SK-N-SH treated with all-trans-retinoic acid at 6 μM for 48 hours (cell line): ENCODE measurements around the gene CENPL.
"Not testable (repeated sequence)": the region's sequence is repeated elsewhere in the genome, so short reads cannot be mapped to it uniquely, and the experiment has no call there.

Experiments used
- ATAC-seq: fragments of 200-7000 bp; cut with Tn5 transposase; 3 replicates; pipeline ENCODE4 v1.9.1; 2020; ENCODE audit warnings: mild to moderate bottlenecking, moderate library complexity
- ARNTL ChIP-seq: fragments of 450-650 bp; formaldehyde crosslinking; IDR thresholded peaks from 2 replicates; pipeline ENCODE4 v1.5.0; 2020; ENCODE audit warnings: low read depth, mild to moderate bottlenecking, moderate library complexity, borderline replicate concordance
- BACH2 ChIP-seq: fragments of 250-450 bp; sonication (Bioruptor Pico); IDR thresholded peaks from 2 replicates; pipeline ENCODE4 v1.9.0; 2021; ENCODE audit warnings: mild to moderate bottlenecking, borderline replicate concordance
- CREB5 ChIP-seq: fragments of 250-450 bp; sonication (Bioruptor Pico); IDR thresholded peaks from 2 replicates; pipeline ENCODE4 v1.5.1; 2020; ENCODE audit warnings: low read depth, mild to moderate bottlenecking, moderate library complexity
- CSDC2 ChIP-seq: fragments of 250-450 bp; sonication (Bioruptor Pico); IDR thresholded peaks from 2 replicates; pipeline ENCODE4 v1.5.0; 2020; ENCODE audit warnings: mild to moderate bottlenecking, moderate library complexity
- CSRNP3 ChIP-seq: fragments of 250-450 bp; sonication (Bioruptor Pico); IDR thresholded peaks from 2 replicates; pipeline ENCODE4 v1.5.1; 2021; ENCODE audit warnings: mild to moderate bottlenecking, moderate library complexity
- ESRRG ChIP-seq: fragments of 250-450 bp; sonication (Bioruptor Pico); IDR thresholded peaks from 2 replicates; pipeline ENCODE4 v1.6.1; 2021; ENCODE audit warnings: mild to moderate bottlenecking
- GLIS3 ChIP-seq: fragments of 250-450 bp; sonication (Bioruptor Pico); IDR thresholded peaks from 2 replicates; pipeline ENCODE4 v1.5.0; 2020; ENCODE audit warnings: mild to moderate bottlenecking, moderate library complexity
- ISL1 ChIP-seq: fragments of 250-450 bp; sonication (Bioruptor Pico); IDR thresholded peaks from 2 replicates; pipeline ENCODE4 v2.1.2; 2022; ENCODE audit warnings: mild to moderate bottlenecking, moderate library complexity
- OSR1 ChIP-seq: fragments of 250-450 bp; sonication (Bioruptor Pico); IDR thresholded peaks from 2 replicates; pipeline ENCODE4 v1.8.0; 2022; ENCODE audit warnings: moderate library complexity, mild to moderate bottlenecking, inconsistent platforms
- PATZ1 ChIP-seq: fragments of 250-450 bp; sonication (Bioruptor Pico); IDR thresholded peaks from 2 replicates; pipeline ENCODE4 v1.8.0; 2020; ENCODE audit warnings: mild to moderate bottlenecking, moderate library complexity, borderline replicate concordance
- POU6F1 ChIP-seq: fragments of 250-450 bp; sonication (Bioruptor Pico); IDR thresholded peaks from 2 replicates; pipeline ENCODE4 v1.8.0; 2021; ENCODE audit warnings: low read depth, mild to moderate bottlenecking, moderate library complexity, borderline replicate concordance
- SNAI2 ChIP-seq: fragments of 250-450 bp; sonication (Bioruptor Pico); IDR thresholded peaks from 2 replicates; pipeline ENCODE4 v1.5.0; 2020; ENCODE audit warnings: mild to moderate bottlenecking, moderate library complexity
- TCF4 ChIP-seq: fragments of 250-450 bp; sonication (Bioruptor Pico); IDR thresholded peaks from 2 replicates; pipeline ENCODE4 v1.8.0; 2021; ENCODE audit warnings: mild to moderate bottlenecking, moderate library complexity, borderline replicate concordance
- TOX ChIP-seq: fragments of 250-450 bp; sonication (Bioruptor Pico); IDR thresholded peaks from 2 replicates; pipeline ENCODE4 v1.8.0; 2021; ENCODE audit warnings: mild to moderate bottlenecking, moderate library complexity, borderline replicate concordance
- ZC3H10 ChIP-seq: fragments of 250-450 bp; sonication (Bioruptor Pico); IDR thresholded peaks from 2 replicates; pipeline ENCODE4 v1.5.1; 2021; ENCODE audit warnings: mild to moderate bottlenecking, moderate library complexity
- ZFP3 ChIP-seq: fragments of 250-450 bp; sonication (Bioruptor Pico); IDR thresholded peaks from 2 replicates; pipeline ENCODE4 v1.5.0; 2020; ENCODE audit warnings: mild to moderate bottlenecking, moderate library complexity
- ZFP30 ChIP-seq: fragments of 450-650 bp; formaldehyde crosslinking; IDR thresholded peaks from 2 replicates; pipeline ENCODE4 v1.5.0; 2022; ENCODE audit warnings: mild to moderate bottlenecking, moderate library complexity
- ZNF565 ChIP-seq: fragments of 450-650 bp; formaldehyde crosslinking; conservative IDR thresholded peaks from 2 replicates; pipeline ENCODE4 v1.5.0; 2020; ENCODE audit warnings: low read depth, mild to moderate bottlenecking, moderate library complexity
- ZNF70 ChIP-seq: fragments of 450-650 bp; formaldehyde crosslinking; IDR thresholded peaks from 2 replicates; pipeline ENCODE4 v1.5.0; 2020; ENCODE audit warnings: mild to moderate bottlenecking, moderate library complexity
- ZNF8 ChIP-seq: fragments of 450-650 bp; formaldehyde crosslinking; IDR thresholded peaks from 2 replicates; pipeline ENCODE4 v1.5.0; 2020; ENCODE audit warnings: mild to moderate bottlenecking, moderate library complexity

CENPL gene

GRCh38 chr1:173821680-173822079, 3.0 kb downstream of the CENPL start (continued):
- no peak for TF ChIP-seq ESRRG (CRISPR knock-in tag)
- TF ChIP-seq, all 23 proteins: peak for 0

- no peak for ATAC-seq
- TF ChIP-seq CSRNP3 (no peak), TCF4 (CRISPR knock-in tag) (no peak), PATZ1 (CRISPR knock-in tag) (no peak), POU6F1 (CRISPR knock-in tag) (no peak), GLIS3 (CRISPR knock-in tag) (no peak), ARNTL (CRISPR knock-in tag) (no peak), OSR1 (CRISPR knock-in tag) (no peak), ZNF565 (no peak), ESRRG (CRISPR knock-in tag) (no peak), ISL1 (CRISPR knock-in tag) (no peak), BACH2 (CRISPR knock-in tag) (no peak), CSDC2 (CRISPR knock-in tag) (no peak), ZFP30 (CRISPR knock-in tag) (no peak), ZNF70 (CRISPR knock-in tag) (no peak)
Measured at GRCh38 chr1:173818459-173818858, 6.2 kb downstream of the CENPL start.

- ATAC-seq = not testable (repeated sequence)
Measured at GRCh38 chr1:173813654-173814053, 11.0 kb downstream of the CENPL start.

GRCh38 chr1:173802961-173803360, 21.7 kb downstream of the CENPL start:
- no peak for TF ChIP-seq POU6F1 (CRISPR knock-in tag)
- no peak for TF ChIP-seq BACH2 (CRISPR knock-in tag)
- no peak for TF ChIP-seq OSR1 (CRISPR knock-in tag)
- no peak for TF ChIP-seq TOX (CRISPR knock-in tag)
- no peak for TF ChIP-seq TCF4 (CRISPR knock-in tag)
- TF ChIP-seq ZC3H10 (CRISPR knock-in tag) = no peak
- no peak for TF ChIP-seq ZFP3 (CRISPR knock-in tag)
- no peak for TF ChIP-seq ZNF8
- no peak for TF ChIP-seq SNAI2 (CRISPR knock-in tag)
- TF ChIP-seq CREB5 (CRISPR knock-in tag) = no peak
- no peak for TF ChIP-seq CSDC2 (CRISPR knock-in tag)
- no peak for TF ChIP-seq GLIS3 (CRISPR knock-in tag)
- no peak for ATAC-seq

- ATAC-seq = not testable (repeated sequence)
Measured at GRCh38 chr1:173799995-173800394, 24.7 kb downstream of the CENPL start.
